GM12864 (cell line): ENCODE results near the gene KNSTRN.

ENCODE experiments used
- DNase-seq: peaks from one replicate; pipeline ENCODE4 v3.0.0-alpha.2; 2011; ENCODE audit warnings: low read depth
- H3K4me3 ChIP-seq: 2 replicates; pipeline ENCODE4 v1.5.1; 2011; ENCODE audit warnings: mild to moderate bottlenecking, low read depth, low read length, control low read depth
- CTCF ChIP-seq: IDR thresholded peaks from 2 replicates; pipeline ENCODE4 v1.5.1; 2011; ENCODE audit warnings: low read depth, mild to moderate bottlenecking, moderate library complexity, low read length, control low read depth, inconsistent platforms; ENCODE audit errors: missing control alignments

KNSTRN gene

GRCh38 chr15:40379374-40379773 is 3.1 kb upstream of the KNSTRN start:
- TF ChIP-seq CTCF: no peak
- no peak overlapping the region for H3K4me3 ChIP-seq

GRCh38 chr15:40379853-40380252 is 2.7 kb upstream of the KNSTRN start:
- H3K4me3 ChIP-seq: no peak overlapping the region
- no peak for DNase-seq
- no peak for TF ChIP-seq CTCF

More at GRCh38 chr15:40379374-40379773, 3.1 kb upstream of the KNSTRN start:
- no peak for DNase-seq

GRCh38 chr15:40380636-40381035 is 1.9 kb upstream of the KNSTRN start:
- TF ChIP-seq CTCF: no peak
- DNase-seq: no peak
- H3K4me3 ChIP-seq: no peak overlapping the region

- no peak for TF ChIP-seq CTCF
- H3K4me3 ChIP-seq: no peak overlapping the region
- no peak for DNase-seq
These were observed 547 bp upstream of the KNSTRN start for GRCh38 chr15:40381818-40382529.

GRCh38 chr15:40386480-40386879 is 4.0 kb downstream of the KNSTRN start:
- no peak for DNase-seq
- TF ChIP-seq CTCF: no peak
- H3K4me3 ChIP-seq: no peak overlapping the region

- TF ChIP-seq CTCF: no peak
- H3K4me3 ChIP-seq: no peak overlapping the region
- DNase-seq: no peak
These were observed 6.7 kb downstream of the KNSTRN start for GRCh38 chr15:40388941-40389823.
